Stomach (tissue), 9 donors: Measurements from ENCODE around the gene COL18A1. TPM values are rescaled to one million over a fixed set of nuclear protein-coding genes. Genes with fewer than 3 reads are reported as not detected.

Source experiments
- DNase-seq, 2 donors: peaks; one replicate each; pipeline versions ENCODE4 v3.0.0 to v3.0.0-alpha.2; 2013 to 2019
- H3K27ac ChIP-seq, 5 donors: fragments of 200-600 bp in 4 of 5; sonication (generic) in 4 of 5; one replicate each; pipeline ENCODE4 v1.5.1; 2013 to 2019; ENCODE audit warnings: mild to moderate bottlenecking in 1 of 5, moderate library complexity in 1 of 5
- H3K27me3 ChIP-seq, 3 donors: fragments of 200-600 bp; sonication (generic); one replicate each; pipeline ENCODE4 v1.5.1; 2017 to 2019; ENCODE audit warnings: mixed run types in 1 of 3
- H3K36me3 ChIP-seq, 4 donors: fragments of 200-600 bp; sonication (generic); 1 replicate in 3 of 4; 2 replicates in 1 of 4; pipeline ENCODE4 v1.5.1; 2016 to 2019
- H3K4me1 ChIP-seq, 4 donors: fragments of 200-600 bp; sonication (generic); one replicate each; pipeline ENCODE4 v1.5.1; 2016 to 2019
- H3K4me3 ChIP-seq, 4 donors: fragments of 200-600 bp; sonication (generic) in 3 of 4; one replicate each; pipeline ENCODE4 v1.5.1; 2016 to 2019; ENCODE audit warnings: mild to moderate bottlenecking in 1 of 4
- H3K9me3 ChIP-seq, 4 donors: fragments of 200-600 bp; sonication (generic); one replicate each; pipeline ENCODE4 v1.5.1; 2016 to 2019
- EP300 ChIP-seq: sonication (generic); formaldehyde crosslinking; IDR thresholded peaks from one replicate; pipeline ENCODE4 v1.6.1; 2017; ENCODE audit warnings: antibody characterized with exemption
- POLR2A ChIP-seq, 4 donors: fragments of 450-650 bp; IDR thresholded peaks; one replicate each; pipeline ENCODE4 v1.6.1; 2016; ENCODE audit warnings: antibody characterized with exemption in 4 of 4, control low read depth in 2 of 4, mild to moderate bottlenecking in 1 of 4, moderate library complexity in 1 of 4
- POLR2AphosphoS5 ChIP-seq, 3 donors: sonication (generic); formaldehyde crosslinking; IDR thresholded peaks; one replicate each; pipeline ENCODE4 v1.6.1; 2016; ENCODE audit warnings: antibody characterized with exemption in 3 of 3
- WGBS, 5 donors: extraction: QIAGEN DNeasy Blood & Tissue Kit in 3 of 5; methylation state at CpG; one replicate each; pipeline versions ENCODE4 v1.1.5 to v1.1.7; 2013 to 2018; 5-methylcytosine and 5-hydroxymethylcytosine counted together
- intact Hi-C: fragments of 100-400 bp; cut with DNase I; formaldehyde crosslinking; loops from one replicate; pipeline ENCODE4 v1.15.1; 2023; ENCODE audit warnings: low total_unique reads
- polyA plus RNA-seq, 3 donors: library from polyadenylated mRNA; stranded (reverse); fragments of 200-250 nt; gene quantifications; one replicate each; pipeline ENCODE4 v1.2.3, GENCODE V29; 2013
- total RNA-seq, 5 donors: library from RNA; depleted of rRNA; stranded (reverse); fragments of >200 nt; gene quantifications; one replicate each; pipeline versions ENCODE4 v1.1.0 to v1.2.3, GENCODE V29; 2014 to 2016
- TF ChIP-seq, protein P1 (sequence below), 7 experiments: fragments of 450-650 bp in 4 of 7; fragments of 200-600 bp in 3 of 7; sonication (generic) in 3 of 7; IDR thresholded peaks; one replicate each; pipeline ENCODE4 v1.5.1; 2016 to 2019; ENCODE audit warnings: antibody characterized with exemption in 7 of 7, control low read depth in 2 of 7, mild to moderate bottlenecking in 1 of 7
- donor health status: healthy with polysubstance abuse.
- donor health status: Bipolar disorder and iron deficiency.
- donor health status: healthy.

The COL18A1 gene
- total and polyA plus RNA-seq, 8 donors, result 19.8 to 212 (median 34.6) TPM

DNA sequence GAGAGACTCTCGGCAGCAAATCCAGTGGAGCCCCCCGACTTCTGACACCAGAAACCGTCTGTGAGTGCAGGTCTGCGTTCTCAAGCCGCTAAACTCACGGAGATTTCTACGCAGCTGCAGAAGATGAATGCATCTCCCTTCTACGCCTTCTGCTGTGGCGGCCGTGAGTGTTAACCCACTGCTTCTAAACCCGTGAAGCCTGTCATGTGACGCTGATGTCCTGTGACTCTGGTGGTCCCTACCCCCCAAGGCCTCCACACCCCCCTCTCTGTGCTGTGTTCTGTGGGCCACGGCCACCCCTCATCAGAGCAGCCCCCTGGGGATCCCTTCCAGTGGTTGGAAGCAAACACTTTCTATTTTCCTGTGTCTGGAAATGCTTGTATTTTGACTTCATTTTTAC, 33.9 kb upstream of the COL18A1 start:
- Histone ChIP-seq H3K27ac (peak overlapping the region in 1 of 5 donors; percentile 42), H3K4me1 (peaks cover 5 to 14% (median 8%) of the 10 kb centered on the region in 4 donors), H3K36me3 (no peaks in the 10 kb centered on the region), H3K9me3 (no peaks in the 10 kb centered on the region), H3K27me3 (peaks cover 0 to 29% (median 0%) of the 10 kb centered on the region in 3 donors), H3K4me3 (no peak overlapping the region)
- 69 to 79% (median 77%) methylated on average over 13 of the region's 13 CpGs for WGBS, 5 donors
- TF ChIP-seq, protein P1, sequence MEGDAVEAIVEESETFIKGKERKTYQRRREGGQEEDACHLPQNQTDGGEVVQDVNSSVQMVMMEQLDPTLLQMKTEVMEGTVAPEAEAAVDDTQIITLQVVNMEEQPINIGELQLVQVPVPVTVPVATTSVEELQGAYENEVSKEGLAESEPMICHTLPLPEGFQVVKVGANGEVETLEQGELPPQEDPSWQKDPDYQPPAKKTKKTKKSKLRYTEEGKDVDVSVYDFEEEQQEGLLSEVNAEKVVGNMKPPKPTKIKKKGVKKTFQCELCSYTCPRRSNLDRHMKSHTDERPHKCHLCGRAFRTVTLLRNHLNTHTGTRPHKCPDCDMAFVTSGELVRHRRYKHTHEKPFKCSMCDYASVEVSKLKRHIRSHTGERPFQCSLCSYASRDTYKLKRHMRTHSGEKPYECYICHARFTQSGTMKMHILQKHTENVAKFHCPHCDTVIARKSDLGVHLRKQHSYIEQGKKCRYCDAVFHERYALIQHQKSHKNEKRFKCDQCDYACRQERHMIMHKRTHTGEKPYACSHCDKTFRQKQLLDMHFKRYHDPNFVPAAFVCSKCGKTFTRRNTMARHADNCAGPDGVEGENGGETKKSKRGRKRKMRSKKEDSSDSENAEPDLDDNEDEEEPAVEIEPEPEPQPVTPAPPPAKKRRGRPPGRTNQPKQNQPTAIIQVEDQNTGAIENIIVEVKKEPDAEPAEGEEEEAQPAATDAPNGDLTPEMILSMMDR (IDR thresholded peaks at IDR 0.05), result no peak
- TF ChIP-seq POLR2A (IDR thresholded peaks at IDR 0.05) (no peak), POLR2AphosphoS5 (IDR thresholded peaks at IDR 0.05) (no peak), EP300 (no peak)
- intact Hi-C loops, result no loop called here
- no peak for DNase-seq

- H3K27ac ChIP-seq, result no peak overlapping the region
- WGBS, 5 donors, result 77 to 90% (median 84%) methylated on average over 5 of the region's 5 CpGs
- no peaks in the 10 kb centered on the region for H3K36me3 ChIP-seq
- H3K4me3 ChIP-seq, result no peak overlapping the region
- H3K9me3 ChIP-seq, result no peaks in the 10 kb centered on the region
- TF ChIP-seq, protein P1 (IDR thresholded peaks at IDR 0.05), result no peak
- TF ChIP-seq POLR2AphosphoS5 (IDR thresholded peaks at IDR 0.05) (no peak), EP300 (no peak), POLR2A (IDR thresholded peaks at IDR 0.05) (no peak)
- no peak for DNase-seq
- peaks cover 0 to 29% (median 0%) of the 10 kb centered on the region in 3 donors for H3K27me3 ChIP-seq
- intact Hi-C loops, result no loop called here
- peaks cover under 1 to 10% (median 5%) of the 10 kb centered on the region in 4 donors for H3K4me1 ChIP-seq
Measured at GRCh38 chr21:45371655-45372054, 33.3 kb upstream of the COL18A1 start.

DNA sequence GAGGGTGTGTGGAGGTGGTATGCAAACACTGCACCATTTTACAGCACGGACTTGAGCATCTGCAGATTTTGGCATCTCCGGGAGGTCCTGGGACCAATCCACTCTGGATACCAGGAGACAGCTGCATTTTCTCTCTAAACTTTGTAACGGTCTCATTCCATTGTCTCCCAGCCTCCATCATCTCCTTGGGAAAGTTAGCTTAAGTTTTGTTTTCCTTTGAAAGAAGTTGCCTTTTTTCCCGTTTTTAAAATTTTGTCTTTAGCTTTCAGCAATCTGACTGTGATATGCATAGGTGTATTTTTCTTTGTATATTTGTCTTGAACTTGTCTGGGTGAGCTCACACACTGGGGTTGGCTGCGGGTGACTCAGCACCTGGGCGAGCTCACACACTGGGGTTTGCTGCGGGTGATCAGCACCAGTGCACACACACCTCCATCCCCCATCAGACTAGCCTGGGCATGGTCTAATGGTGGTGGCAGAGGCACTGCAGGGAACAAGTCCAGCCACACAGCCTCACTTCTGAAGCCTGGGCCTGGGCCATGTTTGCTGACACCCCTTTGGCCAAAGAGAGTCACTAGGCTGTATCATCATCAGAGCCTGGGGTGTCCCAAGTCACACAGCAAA, 32.1 kb upstream of the COL18A1 start:
- peaks cover 0 to 33% (median 0%) of the 10 kb centered on the region in 3 donors for H3K27me3 ChIP-seq
- TF ChIP-seq EP300 (no peak), POLR2AphosphoS5 (IDR thresholded peaks at IDR 0.05) (no peak), POLR2A (IDR thresholded peaks at IDR 0.05) (no peak)
- TF ChIP-seq, protein P1 (IDR thresholded peaks at IDR 0.05), result no peak
- intact Hi-C loops, result no loop called here
- H3K9me3 ChIP-seq, result peaks cover 0 to 6% (median 0%) of the 10 kb centered on the region in 4 donors
- 59 to 83% (median 70%) methylated on average over 7 of the region's 7 CpGs for WGBS, 5 donors
- H3K27ac ChIP-seq, result no peak overlapping the region
- no peaks in the 10 kb centered on the region for H3K4me1 ChIP-seq
- no peaks in the 10 kb centered on the region for H3K36me3 ChIP-seq
- no peak for DNase-seq
- H3K4me3 ChIP-seq, result no peak overlapping the region

DNA sequence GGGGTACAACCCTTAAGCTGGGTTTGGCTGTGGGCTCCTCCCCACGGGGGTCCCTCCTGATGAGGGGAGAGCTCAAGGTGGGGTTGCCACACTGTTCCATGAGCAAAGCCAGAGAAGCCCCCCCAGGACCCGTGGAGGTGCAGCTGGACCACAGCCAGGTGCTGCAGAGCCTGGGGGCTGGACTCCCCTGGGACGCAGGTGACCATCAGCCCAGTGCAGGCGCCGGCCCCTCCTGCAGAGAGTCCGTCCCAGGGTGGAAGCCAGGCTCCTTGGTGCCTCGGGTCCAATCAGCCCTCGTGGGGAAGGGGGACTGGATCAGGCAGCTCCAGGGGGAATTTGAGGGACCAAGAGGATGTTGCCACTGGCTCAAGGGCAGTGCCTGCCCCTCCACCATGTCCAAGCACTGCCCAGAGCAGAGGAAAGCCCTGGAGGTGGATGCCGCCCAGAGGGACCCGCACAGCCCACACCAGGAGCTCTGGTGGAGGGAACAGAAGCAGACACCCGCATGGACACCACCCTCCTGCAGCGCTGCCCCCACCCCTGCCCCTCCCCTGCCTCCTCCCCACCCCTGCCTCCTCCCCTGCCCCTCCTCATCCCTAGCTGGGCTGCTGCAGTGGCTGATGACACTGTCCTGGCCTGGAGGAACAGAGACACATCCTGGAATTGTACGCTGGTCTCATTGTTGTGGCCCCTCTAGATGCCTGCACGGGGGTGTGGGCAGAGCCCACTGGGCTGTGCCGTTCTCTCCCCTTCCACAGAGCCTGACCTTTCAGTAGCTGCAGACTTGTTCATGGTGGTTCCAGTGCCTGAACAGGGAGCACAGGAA, 30.8 kb upstream of the COL18A1 start:
- intact Hi-C loops, result no loop called here
- Histone ChIP-seq H3K9me3 (peaks cover 0 to 6% (median 0%) of the 10 kb centered on the region in 4 donors), H3K27ac (no peak overlapping the region), H3K4me3 (no peak overlapping the region), H3K36me3 (no peaks in the 10 kb centered on the region), H3K27me3 (peaks cover 0 to 42% (median 0%) of the 10 kb centered on the region in 3 donors), H3K4me1 (no peaks in the 10 kb centered on the region)
- WGBS, 5 donors, result 69 to 80% (median 77%) methylated on average over 3 to 15 of the region's 15 CpGs
- DNase-seq, result no peak
- TF ChIP-seq POLR2A (IDR thresholded peaks at IDR 0.05) (no peak), POLR2AphosphoS5 (IDR thresholded peaks at IDR 0.05) (no peak), EP300 (no peak)
- TF ChIP-seq, protein P1 (IDR thresholded peaks at IDR 0.05), result no peak
